ENCODE measurements around the gene SUPT16H. TPM values are rescaled to one million over a fixed set of nuclear protein-coding genes. Genes with fewer than 3 reads are reported as not detected.

Gene SUPT16H
- total and polyA plus RNA-seq, 2 of the 8 experiments (the other 6 are each of a cell fraction or from before 2014, with no cell fraction given), result 138 to 201 TPM

GRCh38 chr14:21431126-21431525 lies 47.3 kb upstream of the SUPT16H start:
- H3K18ac ChIP-seq (ENCODE audit: extremely low read depth, low read length), result no peak overlapping the region
- no peak overlapping the region for H3K4me2 ChIP-seq (ENCODE audit: insufficient read depth in 1 of 2, low read depth in 2 of 2, low read length in 2 of 2)
- peaks cover 28 to 57% (median 50%) of the 10 kb centered on the region in 4 experiments for H3K36me3 ChIP-seq (ENCODE audit: control insufficient read depth in 2 of 4, insufficient read depth in 4 of 4, low read length in 3 of 4)
- no peak overlapping the region for H2BK20ac ChIP-seq (ENCODE audit: low read length)
- no peak overlapping the region for H2AK5ac ChIP-seq (ENCODE audit: low read depth, low read length)
- no peak overlapping the region for H3K4ac ChIP-seq (replicated peaks; ENCODE audit: insufficient read length, low read depth, low read length)
- H3K27me3 ChIP-seq (replicated peaks in 1 of 4; ENCODE audit: control insufficient read depth in 3 of 4, extremely low read depth in 1 of 4, insufficient read depth in 3 of 4, low read length in 3 of 4), result no peaks in the 10 kb centered on the region
- peaks cover 5 to 17% of the 10 kb centered on the region in 2 experiments for H4K20me1 ChIP-seq (replicated peaks in 1 of 2; ENCODE audit: control insufficient read depth in 1 of 2, insufficient read depth in 2 of 2, low read length in 2 of 2)
- H3K27ac ChIP-seq (ENCODE audit: low read depth, low read length), result no peak overlapping the region
- H3K79me1 ChIP-seq (ENCODE audit: low read depth, low read length), result no peaks in the 10 kb centered on the region; the same call in 1 of the 2 replicates
- no peak overlapping the region for H3K9ac ChIP-seq (replicated peaks in 1 of 4; ENCODE audit: extremely low read depth in 1 of 4, low read depth in 3 of 4, low read length in 3 of 4)
- H3K79me2 ChIP-seq (ENCODE audit: control insufficient read depth in 1 of 2, insufficient read depth in 2 of 2, low read length in 2 of 2), result peaks cover 13 to 71% of the 10 kb centered on the region in 2 experiments
- CTCF ChIA-PET (ENCODE audit: partially characterized antibody), result interaction anchor here (1.5 kb wide), 2 partner anchors 25 to 26 kb away, joined by 3 to 4 read pairs; no protein-coding TSS in a partner anchor
- H3K56ac ChIP-seq (replicated peaks; ENCODE audit: insufficient read length, low read depth, low read length), result no peak overlapping the region
- H4K91ac ChIP-seq (replicated peaks; ENCODE audit: insufficient read length, low read length), result no peak overlapping the region
- H3K14ac ChIP-seq (ENCODE audit: insufficient read length), result no peak overlapping the region
- H4K5ac ChIP-seq (ENCODE audit: insufficient read length, low read depth, low read length), result no peak overlapping the region
- no peak overlapping the region for H4K8ac ChIP-seq (ENCODE audit: extremely low read depth, insufficient read depth, low read length)
- no peak overlapping the region for H2BK15ac ChIP-seq (ENCODE audit: low read length)
- H2BK12ac ChIP-seq (ENCODE audit: low read depth, low read length), result no peak overlapping the region
- H2AFZ ChIP-seq (ENCODE audit: low read length), result no peak overlapping the region
- DNase-seq (ENCODE audit: low read depth in 1 of 2, low spot score in 2 of 2) (no peak), FAIRE-seq (no peak)
- H3K4me1 ChIP-seq (replicated peaks in 1 of 4; ENCODE audit: control insufficient read depth in 3 of 4, insufficient read depth in 4 of 4, low read length in 3 of 4), result no peaks in the 10 kb centered on the region
- H3K23ac ChIP-seq (ENCODE audit: insufficient read length), result no peak overlapping the region
- WGBS, 2 experiments (ENCODE audit: extremely low coverage in 1 of 2, insufficient coverage in 1 of 2, insufficient read length in 1 of 2, insufficient replicate concordance in 2 of 2, low coverage in 1 of 2, low lambda C conversion rate in 2 of 2, missing lambda C conversion rate in 1 of 2), result 100% methylated on average over 2 of the region's 2 CpGs; no CpG with 5 or more reads in 1 of the 2 experiments
- H3K9me3 ChIP-seq (ENCODE audit: insufficient read depth in 2 of 2, low read depth in 1 of 2, low read length in 1 of 2), result no peaks in the 10 kb centered on the region
- H2BK120ac ChIP-seq (replicated peaks; ENCODE audit: low read depth, low read length), result no peak overlapping the region
- no peaks in the 10 kb centered on the region; the same call in 1 of the 2 replicates for H3K23me2 ChIP-seq (ENCODE audit: low read depth, low read length)
- no peak overlapping the region for H3K4me3 ChIP-seq (ENCODE audit: extremely low read depth in 1 of 4, insufficient read depth in 2 of 4, low read depth in 3 of 4, low read length in 4 of 4)
- POLR2A ChIA-PET (ENCODE audit: partially characterized antibody), result interaction anchor here (0.8 to 1.3 kb wide), 5 partner anchors 13 to 92 kb away, joined by 3 to 6 read pairs (median 3); no protein-coding TSS in a partner anchor
- H2BK5ac ChIP-seq (ENCODE audit: low read depth, low read length), result no peak overlapping the region; the same call in 1 of the 2 replicates
- no peak for TF ChIP-seq CBX5 (IDR thresholded peaks at IDR 0.05; ENCODE audit: low read depth, low read length)
- no peak for TF ChIP-seq USF2 (IDR thresholded peaks at IDR 0.05; ENCODE audit: low read length)
- TF ChIP-seq SRF (IDR thresholded peaks at IDR 0.05; ENCODE audit: low read depth, low read length), result no peak
